Thyroid gland (tissue), 4 donors: ENCODE measurements around the gene RELT.

Experiments
- POLR2A ChIP-seq, 2 donors: fragments of 450-650 bp; IDR thresholded peaks; one replicate each; pipeline ENCODE4 v1.6.1; 2017; ENCODE audit warnings: antibody characterized with exemption in 2 of 2, mild to moderate bottlenecking in 2 of 2, moderate library complexity in 1 of 2
- TF ChIP-seq, protein P1 (sequence below), 6 experiments: fragments of 200-600 bp in 3 of 6; fragments of 450-650 bp in 3 of 6; sonication (generic) in 3 of 6; IDR thresholded peaks; one replicate each; pipeline ENCODE4 v1.5.1; 2016 to 2019; ENCODE audit warnings: antibody characterized with exemption in 6 of 6, mild to moderate bottlenecking in 2 of 6, inconsistent platforms in 1 of 6, moderate library complexity in 1 of 6

DNA sequence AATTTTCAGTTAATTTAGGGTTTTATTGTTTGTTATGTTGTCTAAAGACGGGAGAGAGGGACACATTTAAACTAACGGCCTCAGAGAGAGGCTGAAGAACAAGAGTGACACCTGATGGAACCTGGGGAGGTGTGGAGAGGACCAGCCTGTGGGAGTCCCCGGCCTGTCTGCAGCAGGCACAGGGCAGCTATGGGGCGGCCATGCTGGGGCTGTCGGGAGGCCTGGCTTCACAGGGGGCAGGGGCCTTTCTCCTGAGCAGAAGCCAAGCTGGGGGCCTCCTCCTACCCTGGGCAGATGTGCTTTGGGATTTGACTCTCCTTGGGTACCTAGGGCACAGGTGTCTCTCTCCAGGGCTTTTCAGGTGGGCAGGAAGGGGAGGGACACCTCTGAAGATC is 21.9 kb downstream of the RELT start:
- TF ChIP-seq, protein P1, sequence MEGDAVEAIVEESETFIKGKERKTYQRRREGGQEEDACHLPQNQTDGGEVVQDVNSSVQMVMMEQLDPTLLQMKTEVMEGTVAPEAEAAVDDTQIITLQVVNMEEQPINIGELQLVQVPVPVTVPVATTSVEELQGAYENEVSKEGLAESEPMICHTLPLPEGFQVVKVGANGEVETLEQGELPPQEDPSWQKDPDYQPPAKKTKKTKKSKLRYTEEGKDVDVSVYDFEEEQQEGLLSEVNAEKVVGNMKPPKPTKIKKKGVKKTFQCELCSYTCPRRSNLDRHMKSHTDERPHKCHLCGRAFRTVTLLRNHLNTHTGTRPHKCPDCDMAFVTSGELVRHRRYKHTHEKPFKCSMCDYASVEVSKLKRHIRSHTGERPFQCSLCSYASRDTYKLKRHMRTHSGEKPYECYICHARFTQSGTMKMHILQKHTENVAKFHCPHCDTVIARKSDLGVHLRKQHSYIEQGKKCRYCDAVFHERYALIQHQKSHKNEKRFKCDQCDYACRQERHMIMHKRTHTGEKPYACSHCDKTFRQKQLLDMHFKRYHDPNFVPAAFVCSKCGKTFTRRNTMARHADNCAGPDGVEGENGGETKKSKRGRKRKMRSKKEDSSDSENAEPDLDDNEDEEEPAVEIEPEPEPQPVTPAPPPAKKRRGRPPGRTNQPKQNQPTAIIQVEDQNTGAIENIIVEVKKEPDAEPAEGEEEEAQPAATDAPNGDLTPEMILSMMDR (IDR thresholded peaks at IDR 0.05) = no peak
- no peak for TF ChIP-seq POLR2A (IDR thresholded peaks at IDR 0.05)
